Stomach (tissue), 9 donors: ENCODE results near the gene HTR3C. TPM values are rescaled to one million over a fixed set of nuclear protein-coding genes. Genes with fewer than 3 reads are reported as not detected.

Experiments used
- DNase-seq, 2 donors: peaks; one replicate each; pipeline versions ENCODE4 v3.0.0 to v3.0.0-alpha.2; 2013 to 2019
- H3K27ac ChIP-seq, 5 donors: fragments of 200-600 bp in 4 of 5; sonication (generic) in 4 of 5; one replicate each; pipeline ENCODE4 v1.5.1; 2013 to 2019; ENCODE audit warnings: mild to moderate bottlenecking in 1 of 5, moderate library complexity in 1 of 5
- H3K27me3 ChIP-seq, 3 donors: fragments of 200-600 bp; sonication (generic); one replicate each; pipeline ENCODE4 v1.5.1; 2017 to 2019; ENCODE audit warnings: mixed run types in 1 of 3
- H3K36me3 ChIP-seq, 4 donors: fragments of 200-600 bp; sonication (generic); 1 replicate in 3 of 4; 2 replicates in 1 of 4; pipeline ENCODE4 v1.5.1; 2016 to 2019
- H3K4me1 ChIP-seq, 4 donors: fragments of 200-600 bp; sonication (generic); one replicate each; pipeline ENCODE4 v1.5.1; 2016 to 2019
- H3K4me3 ChIP-seq, 4 donors: fragments of 200-600 bp; sonication (generic) in 3 of 4; one replicate each; pipeline ENCODE4 v1.5.1; 2016 to 2019; ENCODE audit warnings: mild to moderate bottlenecking in 1 of 4
- H3K9me3 ChIP-seq, 4 donors: fragments of 200-600 bp; sonication (generic); one replicate each; pipeline ENCODE4 v1.5.1; 2016 to 2019
- EP300 ChIP-seq: sonication (generic); formaldehyde crosslinking; IDR thresholded peaks from one replicate; pipeline ENCODE4 v1.6.1; 2017; ENCODE audit warnings: antibody characterized with exemption
- POLR2A ChIP-seq, 4 donors: fragments of 450-650 bp; IDR thresholded peaks; one replicate each; pipeline ENCODE4 v1.6.1; 2016; ENCODE audit warnings: antibody characterized with exemption in 4 of 4, control low read depth in 2 of 4, mild to moderate bottlenecking in 1 of 4, moderate library complexity in 1 of 4
- POLR2AphosphoS5 ChIP-seq, 3 donors: sonication (generic); formaldehyde crosslinking; IDR thresholded peaks; one replicate each; pipeline ENCODE4 v1.6.1; 2016; ENCODE audit warnings: antibody characterized with exemption in 3 of 3
- WGBS, 5 donors: extraction: QIAGEN DNeasy Blood & Tissue Kit in 3 of 5; methylation state at CpG; one replicate each; pipeline versions ENCODE4 v1.1.5 to v1.1.7; 2013 to 2018; 5-methylcytosine and 5-hydroxymethylcytosine counted together
- intact Hi-C: fragments of 100-400 bp; cut with DNase I; formaldehyde crosslinking; loops from one replicate; pipeline ENCODE4 v1.15.1; 2023; ENCODE audit warnings: low total_unique reads
- polyA plus RNA-seq, 3 donors: library from polyadenylated mRNA; stranded (reverse); fragments of 200-250 nt; gene quantifications; one replicate each; pipeline ENCODE4 v1.2.3, GENCODE V29; 2013
- small RNA-seq, 4 donors: library from RNA; depleted of rRNA; stranded (forward); fragments of <200 nt; gene quantifications; one replicate each; pipeline ENCODE3, GENCODE V24; 2016
- total RNA-seq, 5 donors: library from RNA; depleted of rRNA; stranded (reverse); fragments of >200 nt; gene quantifications; one replicate each; pipeline versions ENCODE4 v1.1.0 to v1.2.3, GENCODE V29; 2014 to 2016
- TF ChIP-seq, protein P1 (sequence below), 7 experiments: fragments of 450-650 bp in 4 of 7; fragments of 200-600 bp in 3 of 7; sonication (generic) in 3 of 7; IDR thresholded peaks; one replicate each; pipeline ENCODE4 v1.5.1; 2016 to 2019; ENCODE audit warnings: antibody characterized with exemption in 7 of 7, control low read depth in 2 of 7, mild to moderate bottlenecking in 1 of 7
- donor health status: healthy with polysubstance abuse.
- donor health status: Bipolar disorder and iron deficiency.
- donor health status: healthy.

HTR3C gene
- total and polyA plus RNA-seq, 8 donors = not detected

DNA sequence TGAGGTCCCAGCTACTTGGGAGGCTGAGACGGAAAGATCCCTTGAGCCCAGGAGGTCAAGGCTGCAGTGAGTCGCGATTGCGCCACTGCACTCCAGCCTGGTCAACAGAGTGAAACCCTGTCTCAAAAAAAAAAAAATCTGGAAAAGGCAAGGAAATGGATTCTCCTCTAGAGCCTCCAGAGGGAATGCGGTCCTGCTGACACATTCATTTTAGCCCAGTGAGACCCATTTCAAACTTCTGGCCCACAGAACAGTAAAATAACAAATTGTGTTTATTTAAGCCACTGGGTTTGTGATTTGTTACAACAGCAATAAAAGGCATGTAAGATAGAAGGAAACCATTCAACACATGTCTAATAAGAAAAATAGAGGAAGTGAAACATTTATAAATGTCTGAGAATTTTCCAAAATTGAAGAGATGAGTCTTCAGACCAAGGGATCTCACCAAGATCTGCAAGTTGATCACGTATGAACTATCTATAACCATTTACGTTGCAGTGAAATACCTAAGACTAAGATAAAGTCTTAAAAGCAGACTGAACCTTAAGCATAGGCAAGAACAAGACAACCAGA is 44.0 kb downstream of the HTR3C start, which contains the start of gene HTR3E:
TSS of gene HTR3E (plus strand) at position 254 of the 573 bp plus-strand sequence. CDS start 466 bp downstream, outside the sequence.
- Histone ChIP-seq H3K4me3 (no peak within 1 kb of the TSS), H3K4me1 (no peaks in the 10 kb centered on the region), H3K27ac (no peak within 1 kb of the TSS), H3K9me3 (peaks cover 0 to 17% (median 12%) of the 10 kb centered on the region in 4 donors), H3K36me3 (no peaks in the 10 kb centered on the region), H3K27me3 (peaks cover 0 to 10% (median 3%) of the 10 kb centered on the region in 3 donors)
- intact Hi-C loops = no loop called here
- no peak for TF ChIP-seq EP300
- no peak for TF ChIP-seq POLR2AphosphoS5 (IDR thresholded peaks at IDR 0.05)
- TF ChIP-seq POLR2A (IDR thresholded peaks at IDR 0.05) = no peak
- TF ChIP-seq, protein P1, sequence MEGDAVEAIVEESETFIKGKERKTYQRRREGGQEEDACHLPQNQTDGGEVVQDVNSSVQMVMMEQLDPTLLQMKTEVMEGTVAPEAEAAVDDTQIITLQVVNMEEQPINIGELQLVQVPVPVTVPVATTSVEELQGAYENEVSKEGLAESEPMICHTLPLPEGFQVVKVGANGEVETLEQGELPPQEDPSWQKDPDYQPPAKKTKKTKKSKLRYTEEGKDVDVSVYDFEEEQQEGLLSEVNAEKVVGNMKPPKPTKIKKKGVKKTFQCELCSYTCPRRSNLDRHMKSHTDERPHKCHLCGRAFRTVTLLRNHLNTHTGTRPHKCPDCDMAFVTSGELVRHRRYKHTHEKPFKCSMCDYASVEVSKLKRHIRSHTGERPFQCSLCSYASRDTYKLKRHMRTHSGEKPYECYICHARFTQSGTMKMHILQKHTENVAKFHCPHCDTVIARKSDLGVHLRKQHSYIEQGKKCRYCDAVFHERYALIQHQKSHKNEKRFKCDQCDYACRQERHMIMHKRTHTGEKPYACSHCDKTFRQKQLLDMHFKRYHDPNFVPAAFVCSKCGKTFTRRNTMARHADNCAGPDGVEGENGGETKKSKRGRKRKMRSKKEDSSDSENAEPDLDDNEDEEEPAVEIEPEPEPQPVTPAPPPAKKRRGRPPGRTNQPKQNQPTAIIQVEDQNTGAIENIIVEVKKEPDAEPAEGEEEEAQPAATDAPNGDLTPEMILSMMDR (IDR thresholded peaks at IDR 0.05) = no peak
- 86 to 92% (median 89%) methylated on average over 7 of the region's 7 CpGs for WGBS, 5 donors
- DNase-seq = no peak

DNA sequence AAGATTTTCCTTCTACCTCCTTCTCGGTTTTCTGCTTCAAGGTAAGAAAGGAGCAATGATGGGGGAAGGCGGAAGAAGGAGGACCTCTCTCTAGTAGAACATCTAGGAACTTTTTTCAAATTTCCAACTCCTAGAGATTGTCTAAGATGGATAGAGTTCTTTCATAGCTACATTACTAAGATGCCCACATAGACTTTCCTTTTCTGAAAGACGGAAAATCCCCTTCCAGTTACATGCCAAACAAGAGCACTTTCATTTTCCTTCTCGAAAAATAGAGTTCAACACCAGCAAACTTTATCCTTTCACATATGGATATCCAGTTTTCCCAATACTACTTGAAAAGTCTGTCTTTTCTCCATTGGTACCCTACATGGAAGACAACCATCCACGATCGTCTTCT is 44.7 kb downstream of the HTR3C start:
- WGBS, 5 donors = 84 to 96% (median 89%) methylated on average over 6 of the region's 6 CpGs
- Histone ChIP-seq H3K4me1 (no peaks in the 10 kb centered on the region), H3K36me3 (no peaks in the 10 kb centered on the region), H3K9me3 (peaks cover 0 to 10% (median 6%) of the 10 kb centered on the region in 4 donors), H3K27ac (no peak overlapping the region), H3K4me3 (no peak overlapping the region), H3K27me3 (peaks cover 0 to 10% (median 3%) of the 10 kb centered on the region in 3 donors)
- intact Hi-C loops = no loop called here
- TF ChIP-seq POLR2AphosphoS5 (IDR thresholded peaks at IDR 0.05) (no peak), POLR2A (IDR thresholded peaks at IDR 0.05) (no peak), EP300 (no peak)
- TF ChIP-seq, protein P1 (IDR thresholded peaks at IDR 0.05) = no peak
- DNase-seq = no peak

DNA sequence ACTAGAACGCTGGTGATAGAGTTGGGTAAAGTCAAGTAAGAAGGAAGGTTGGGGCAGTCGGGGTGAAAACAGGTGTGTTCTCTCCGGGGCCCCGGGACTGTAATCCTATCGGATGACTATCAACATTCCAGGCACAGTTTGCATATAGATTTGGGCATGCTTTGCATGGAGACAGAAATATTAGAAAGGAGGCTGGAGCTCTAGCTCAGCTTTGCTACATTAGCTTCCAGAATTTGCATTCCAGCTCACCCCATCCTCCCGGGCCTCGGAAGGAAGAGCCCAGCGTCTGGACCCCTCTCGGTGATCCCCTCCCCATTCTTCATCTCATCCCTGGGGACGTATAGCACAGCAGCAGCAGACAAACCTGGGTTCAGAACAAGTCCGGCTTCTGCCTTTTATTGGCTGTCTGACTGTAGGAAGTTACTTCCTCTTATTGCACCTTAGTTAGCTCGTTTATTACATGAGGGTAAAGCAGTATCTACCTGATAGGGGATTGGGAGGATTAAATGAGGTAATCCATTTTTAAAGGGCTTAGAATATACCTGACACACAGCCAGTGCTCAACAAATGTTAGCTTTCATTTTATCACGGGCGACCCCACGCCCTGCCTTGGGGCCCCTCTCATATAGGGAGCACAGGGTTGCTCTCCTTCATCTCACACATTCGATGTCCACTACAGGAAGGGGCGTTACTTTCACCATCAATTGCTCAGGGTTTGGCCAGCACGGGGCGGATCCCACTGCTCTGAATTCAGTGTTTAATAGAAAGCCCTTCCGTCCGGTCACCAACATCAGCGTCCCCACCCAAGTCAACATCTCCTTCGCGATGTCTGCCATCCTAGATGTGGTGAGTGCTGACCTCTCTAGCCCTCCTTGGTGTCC is 47.2 kb downstream of the HTR3C start:
- Histone ChIP-seq H3K36me3 (no peaks in the 10 kb centered on the region), H3K27me3 (peaks cover 0 to 6% (median 0%) of the 10 kb centered on the region in 3 donors), H3K4me3 (no peak overlapping the region), H3K9me3 (peaks cover 0 to 4% (median 0%) of the 10 kb centered on the region in 4 donors), H3K4me1 (no peaks in the 10 kb centered on the region), H3K27ac (no peak overlapping the region)
- 55 to 65% (median 57%) methylated on average over 24 of the region's 24 CpGs for WGBS, 5 donors
- TF ChIP-seq POLR2A (IDR thresholded peaks at IDR 0.05) (no peak), POLR2AphosphoS5 (IDR thresholded peaks at IDR 0.05) (no peak), EP300 (no peak)
- TF ChIP-seq, protein P1 (IDR thresholded peaks at IDR 0.05) = no peak
- intact Hi-C loops = no loop called here
- no peak for DNase-seq

Small RNA genes lying within 50 kb of the gene (small RNA-seq; reads per million reads assigned to genes)
- 0 reads per million in 4 donors for gene RF00019

Other genes with a start within 250 kb of the HTR3C start
- under 1 TPM in 1 of 5 donors, not detected in 4; 0.58 TPM for gene MAP6D1, start 227.5 kb upstream of the HTR3C start, total RNA-seq
- 1 to 10 TPM in 1 of 3 donors, under 1 TPM in 1, not detected in 1; 0.25 to 1.0 TPM for gene MAP6D1, start 227.5 kb upstream of the HTR3C start, polyA plus RNA-seq
- 100 to 1,000 TPM in 1 of 5 donors, 10 to 100 TPM in 4; 54.3 to 116 (median 68.8) TPM for gene PARL, start 168.2 kb upstream of the HTR3C start, total RNA-seq
- gene PARL, start 168.2 kb upstream of the HTR3C start, polyA plus RNA-seq = 100 to 1,000 TPM in 1 of 3 donors, 10 to 100 TPM in 2; 79.7 to 101 (median 90.3) TPM
- 100 to 1,000 TPM in 3 of 5 donors, 10 to 100 TPM in 2; 62.6 to 241 (median 122) TPM for gene ABCC5, start 35.2 kb upstream of the HTR3C start, total RNA-seq
- gene ABCC5, start 35.2 kb upstream of the HTR3C start, polyA plus RNA-seq = 10 to 100 TPM; 16.6 to 54.1 (median 19.7) TPM
- gene HTR3D, start 21.3 kb upstream of the HTR3C start, total RNA-seq = not detected
- not detected for gene HTR3D, start 21.3 kb upstream of the HTR3C start, polyA plus RNA-seq
- gene HTR3E, start 44.0 kb downstream of the HTR3C start, total RNA-seq = not detected
- not detected for gene HTR3E, start 44.0 kb downstream of the HTR3C start, polyA plus RNA-seq
- gene EIF2B5, start 82.3 kb downstream of the HTR3C start, total RNA-seq = 100 to 1,000 TPM in 1 of 5 donors, 10 to 100 TPM in 3, 1 to 10 TPM in 1; 1.4 to 113 (median 36.5) TPM
- 10 to 100 TPM; 33.0 to 42.0 (median 33.7) TPM for gene EIF2B5, start 82.3 kb downstream of the HTR3C start, polyA plus RNA-seq
- gene DVL3, start 102.3 kb downstream of the HTR3C start, total RNA-seq = 100 to 1,000 TPM in 1 of 5 donors, 10 to 100 TPM in 4; 27.9 to 107 (median 55.4) TPM
- 10 to 100 TPM; 21.2 to 26.4 (median 25.8) TPM for gene DVL3, start 102.3 kb downstream of the HTR3C start, polyA plus RNA-seq
- 100 to 1,000 TPM in 4 of 5 donors, 10 to 100 TPM in 1; 96.2 to 204 (median 134) TPM for gene AP2M1, start 121.8 kb downstream of the HTR3C start, total RNA-seq
- 100 to 1,000 TPM; 143 to 220 (median 208) TPM for gene AP2M1, start 121.8 kb downstream of the HTR3C start, polyA plus RNA-seq
- 100 to 1,000 TPM in 1 of 5 donors, 10 to 100 TPM in 4; 21.6 to 194 (median 55.9) TPM for gene ABCF3, start 133.2 kb downstream of the HTR3C start, total RNA-seq
- gene ABCF3, start 133.2 kb downstream of the HTR3C start, polyA plus RNA-seq = 10 to 100 TPM; 43.4 to 45.0 (median 44.5) TPM
- 10 to 100 TPM in 2 of 5 donors, 1 to 10 TPM in 2, under 1 TPM in 1; under 0.01 to 100.0 (median 2.4) TPM for gene VWA5B2, start 176.5 kb downstream of the HTR3C start, total RNA-seq
- 1 to 10 TPM; 1.6 to 3.5 (median 2.4) TPM for gene VWA5B2, start 176.5 kb downstream of the HTR3C start, polyA plus RNA-seq
- 100 to 1,000 TPM in 1 of 5 donors, 10 to 100 TPM in 4; 17.1 to 253 (median 24.1) TPM for gene ALG3, start 195.9 kb downstream of the HTR3C start, total RNA-seq
- 10 to 100 TPM; 20.9 to 22.5 (median 20.9) TPM for gene ALG3, start 195.9 kb downstream of the HTR3C start, polyA plus RNA-seq
- gene EEF1AKMT4, start 196.6 kb downstream of the HTR3C start, total RNA-seq = 10 to 100 TPM in 1 of 5 donors, 1 to 10 TPM in 2, under 1 TPM in 1, not detected in 1; 0.73 to 18.5 (median 4.2) TPM
- 1 to 10 TPM; 4.4 to 6.5 (median 6.4) TPM for gene EEF1AKMT4, start 196.6 kb downstream of the HTR3C start, polyA plus RNA-seq
- not detected for gene CAMK2N2, start 208.5 kb downstream of the HTR3C start, total RNA-seq
- 1 to 10 TPM in 1 of 3 donors, under 1 TPM in 2; 0.58 to 1.2 (median 0.68) TPM for gene CAMK2N2, start 208.5 kb downstream of the HTR3C start, polyA plus RNA-seq
- gene ECE2, start 223.0 kb downstream of the HTR3C start, total RNA-seq = 1 to 10 TPM in 1 of 5 donors, under 1 TPM in 1, not detected in 3; 0.45 to 2.9 TPM
- not detected for gene ECE2, start 223.0 kb downstream of the HTR3C start, polyA plus RNA-seq
- gene PSMD2, start 246.2 kb downstream of the HTR3C start, total RNA-seq = 100 to 1,000 TPM; 124 to 239 (median 172) TPM
- gene PSMD2, start 246.2 kb downstream of the HTR3C start, polyA plus RNA-seq = 100 to 1,000 TPM in 1 of 3 donors, 10 to 100 TPM in 2; 73.0 to 119 (median 81.7) TPM